ENCODE data around the gene ANKRD11.

ANKRD11 gene

GRCh38 chr16:89324056-89325010 is 166.0 kb downstream of the ANKRD11 start:
- no peak for DNase-seq

GRCh38 chr16:89323120-89323960 is 167.0 kb downstream of the ANKRD11 start:
- no peak for DNase-seq

GRCh38 chr16:89322321-89323119 is 167.8 kb downstream of the ANKRD11 start:
- no peak for DNase-seq

- peak; percentile 39 for DNase-seq
Observed at GRCh38 chr16:89320782-89321501, 169.4 kb downstream of the ANKRD11 start.

- DNase-seq: peak; percentile 58
Observed at GRCh38 chr16:89319886-89320781, 170.2 kb downstream of the ANKRD11 start.

- DNase-seq: no peak
Observed at GRCh38 chr16:89319631-89319885, 170.8 kb downstream of the ANKRD11 start.

- no peak for DNase-seq
Observed at GRCh38 chr16:89318871-89319630, 171.3 kb downstream of the ANKRD11 start.

GRCh38 chr16:89318430-89318758 is 172.0 kb downstream of the ANKRD11 start:
- no peak for DNase-seq

GRCh38 chr16:89317729-89318429 is 172.5 kb downstream of the ANKRD11 start:
- DNase-seq: no peak

GRCh38 chr16:89317101-89317671 is 173.2 kb downstream of the ANKRD11 start:
- DNase-seq: no peak

- DNase-seq: no peak
Observed at GRCh38 chr16:89316701-89317100, 173.7 kb downstream of the ANKRD11 start.

- DNase-seq: peak; percentile 27
Observed at GRCh38 chr16:89315791-89316581, 174.4 kb downstream of the ANKRD11 start.

GRCh38 chr16:89315271-89315670 is 175.1 kb downstream of the ANKRD11 start:
- no peak for DNase-seq

- no peak for DNase-seq
Observed at GRCh38 chr16:89314854-89315253, 175.5 kb downstream of the ANKRD11 start.

- DNase-seq: no peak
Observed at GRCh38 chr16:89314357-89314756, 176.0 kb downstream of the ANKRD11 start.

GRCh38 chr16:89313583-89313982 is 176.8 kb downstream of the ANKRD11 start:
- no peak for DNase-seq

GRCh38 chr16:89312598-89313299 is 177.6 kb downstream of the ANKRD11 start:
- no peak for DNase-seq

- no peak for DNase-seq
Observed at GRCh38 chr16:89312194-89312593, 178.2 kb downstream of the ANKRD11 start.

Data from kidney glomerular epithelial cell (primary cell).